ENCODE results near the gene EIF1AD.
"Not testable (repeated sequence)": the region's sequence is repeated elsewhere in the genome, so short reads cannot be mapped to it uniquely, and the experiment has no call there.

EIF1AD gene

GRCh38 chr11:66036334-66036710 is 34.4 kb upstream of the EIF1AD start:
- H3K9ac ChIP-seq, result no peak overlapping the region
- no peak overlapping the region for H3K4me3 ChIP-seq (IDR thresholded peaks at IDR 0.05; ENCODE audit: insufficient read depth, low read depth, low read length)
- no peaks in the 10 kb centered on the region for H3K79me2 ChIP-seq (ENCODE audit: insufficient read depth, low read depth)
- H2AFZ ChIP-seq (ENCODE audit: low read depth), result no peak overlapping the region
- H3K4me1 ChIP-seq (ENCODE audit: low read depth, poor library complexity, severe bottlenecking), result no peaks in the 10 kb centered on the region
- H3K27me3 ChIP-seq (ENCODE audit: insufficient read depth, low read depth), result no peaks in the 10 kb centered on the region
- no peaks in the 10 kb centered on the region for H4K20me1 ChIP-seq (ENCODE audit: insufficient read depth)
- H3K4me2 ChIP-seq, result no peak overlapping the region
- no peak for TF ChIP-seq CTCF (conservative IDR thresholded peaks at IDR 0.05; ENCODE audit: low read depth, low read length)
- no peaks in the 10 kb centered on the region for H3K36me3 ChIP-seq (ENCODE audit: insufficient read depth)
- H3K27ac ChIP-seq, result no peak overlapping the region

DNA sequence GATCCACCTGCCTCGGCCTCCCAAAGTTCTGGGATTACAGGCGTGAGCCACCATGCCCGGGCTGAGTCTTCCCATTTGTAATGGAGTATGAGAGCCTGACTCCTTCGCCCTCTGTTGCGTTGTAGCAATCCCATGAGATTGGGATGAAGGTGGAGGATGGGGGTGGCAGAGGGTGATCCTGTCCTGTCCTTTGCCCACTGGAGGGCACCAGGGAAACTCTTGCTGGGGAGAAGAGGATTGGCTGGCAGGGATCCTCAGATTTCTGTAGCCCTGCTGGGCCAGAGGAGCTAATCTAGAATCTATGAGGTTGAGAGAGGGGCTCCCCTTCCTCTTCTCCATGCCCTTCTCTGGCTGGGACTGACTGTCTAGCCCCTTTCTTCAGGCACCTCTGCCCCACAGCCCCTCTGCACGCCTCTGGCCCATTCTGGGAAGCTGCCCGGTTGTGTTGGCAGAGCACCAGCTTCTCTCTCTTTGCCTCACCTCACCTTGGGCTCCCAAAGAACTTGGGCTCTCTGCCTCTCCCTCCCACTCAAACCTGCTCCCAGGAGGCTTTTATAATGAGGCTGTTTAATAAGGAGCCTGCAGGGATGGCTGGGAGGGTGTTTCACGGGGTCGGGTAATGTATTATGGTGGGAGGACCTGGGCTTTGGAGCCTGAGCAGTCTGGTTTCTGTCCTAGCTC is 33.8 kb upstream of the EIF1AD start:
- Histone ChIP-seq H3K36me3 (ENCODE audit: insufficient read depth) (no peaks in the 10 kb centered on the region), H3K4me2 (no peak overlapping the region), H2AFZ (ENCODE audit: low read depth) (no peak overlapping the region), H4K20me1 (ENCODE audit: insufficient read depth) (no peaks in the 10 kb centered on the region), H3K27me3 (ENCODE audit: insufficient read depth, low read depth) (no peaks in the 10 kb centered on the region), H3K9ac (no peak overlapping the region), H3K27ac (no peak overlapping the region), H3K79me2 (ENCODE audit: insufficient read depth, low read depth) (no peaks in the 10 kb centered on the region), H3K4me3 (IDR thresholded peaks at IDR 0.05; ENCODE audit: insufficient read depth, low read depth, low read length) (no peak overlapping the region), H3K4me1 (ENCODE audit: low read depth, poor library complexity, severe bottlenecking) (no peaks in the 10 kb centered on the region)
- TF ChIP-seq CTCF (conservative IDR thresholded peaks at IDR 0.05; ENCODE audit: low read depth, low read length), result no peak

- Histone ChIP-seq H3K27ac (no peak overlapping the region), H3K4me3 (IDR thresholded peaks at IDR 0.05; ENCODE audit: insufficient read depth, low read depth, low read length) (no peak overlapping the region), H3K27me3 (ENCODE audit: insufficient read depth, low read depth) (no peaks in the 10 kb centered on the region), H3K36me3 (ENCODE audit: insufficient read depth) (no peaks in the 10 kb centered on the region), H2AFZ (ENCODE audit: low read depth) (no peak overlapping the region), H4K20me1 (ENCODE audit: insufficient read depth) (no peaks in the 10 kb centered on the region), H3K79me2 (ENCODE audit: insufficient read depth, low read depth) (no peaks in the 10 kb centered on the region), H3K4me1 (ENCODE audit: low read depth, poor library complexity, severe bottlenecking) (peaks cover 7% of the 10 kb centered on the region), H3K4me2 (no peak overlapping the region), H3K9ac (no peak overlapping the region)
- no peak for TF ChIP-seq CTCF (conservative IDR thresholded peaks at IDR 0.05; ENCODE audit: low read depth, low read length)
Measured at GRCh38 chr11:66032957-66033735, 31.2 kb upstream of the EIF1AD start.

- Histone ChIP-seq H3K4me1 (ENCODE audit: low read depth, poor library complexity, severe bottlenecking) (peaks cover 38% of the 10 kb centered on the region), H4K20me1 (ENCODE audit: insufficient read depth) (no peaks in the 10 kb centered on the region), H3K27me3 (ENCODE audit: insufficient read depth, low read depth) (no peaks in the 10 kb centered on the region; the same call in 1 of the 2 replicates), H2AFZ (ENCODE audit: low read depth) (peak within 1 kb of the TSS; percentile 31; the same call in 1 of the 2 replicates), H3K9ac (peak within 1 kb of the TSS; percentile 49; the same call in 1 of the 2 replicates), H3K79me2 (ENCODE audit: insufficient read depth, low read depth) (no peaks in the 10 kb centered on the region), H3K36me3 (ENCODE audit: insufficient read depth) (no peaks in the 10 kb centered on the region), H3K27ac (peak within 1 kb of the TSS; percentile 73), H3K4me2 (peak within 1 kb of the TSS; percentile 46), H3K4me3 (IDR thresholded peaks at IDR 0.05; ENCODE audit: insufficient read depth, low read depth, low read length) (no peak within 1 kb of the TSS)
- no peak for TF ChIP-seq CTCF (conservative IDR thresholded peaks at IDR 0.05; ENCODE audit: low read depth, low read length)
Measured at GRCh38 chr11:66026017-66026529, 24.1 kb upstream of the EIF1AD start, which contains the start of gene CATSPER1. TSS of gene CATSPER1 (minus strand) at chr11:66026479. CDS start at chr11:66026379, 100 bp downstream.

- H3K4me3 ChIP-seq (IDR thresholded peaks at IDR 0.05; ENCODE audit: insufficient read depth, low read depth, low read length); H3K4me2 ChIP-seq; H4K20me1 ChIP-seq (ENCODE audit: insufficient read depth); H3K9ac ChIP-seq; H3K79me2 ChIP-seq (ENCODE audit: insufficient read depth, low read depth); H3K27ac ChIP-seq; H3K36me3 ChIP-seq (ENCODE audit: insufficient read depth); H3K27me3 ChIP-seq (ENCODE audit: insufficient read depth, low read depth): not testable (repeated sequence)
- peaks cover 40% of the 10 kb centered on the region for H3K4me1 ChIP-seq (ENCODE audit: low read depth, poor library complexity, severe bottlenecking)
- 0 out of 2 replicates have a peak overlapping the region, but pooled peaks have one; percentile 62 for H2AFZ ChIP-seq (ENCODE audit: low read depth)
Measured at GRCh38 chr11:66023186-66023440, 21.2 kb upstream of the EIF1AD start.
